Activated naive CD4-positive, alpha-beta T cell treated with anti-CD3 and anti-CD28 coated beads, Interleukin-2, amount 50 U/mL, for 24 hours (primary cell): ENCODE data around the gene CLMN.
"Not testable (repeated sequence)": the region's sequence is repeated elsewhere in the genome, so short reads cannot be mapped to it uniquely, and the experiment has no call there.

Experiments
- H3K27ac Mint-ChIP-seq: one replicate; pipeline ENCODE4 v1.8.0; 2021; ENCODE audit warnings: mild to moderate bottlenecking, mixed read lengths
- H3K27me3 Mint-ChIP-seq: one replicate; pipeline ENCODE4 v1.8.0; 2021; ENCODE audit warnings: mixed read lengths
- H3K36me3 Mint-ChIP-seq: one replicate; pipeline ENCODE4 v1.8.0; 2021; ENCODE audit warnings: mixed read lengths
- H3K4me1 Mint-ChIP-seq: one replicate; pipeline ENCODE4 v1.8.0; 2021; ENCODE audit warnings: mixed read lengths
- H3K4me3 Mint-ChIP-seq: one replicate; pipeline ENCODE4 v1.8.0; 2021; ENCODE audit warnings: mild to moderate bottlenecking, mixed read lengths
- H3K9me3 Mint-ChIP-seq: one replicate; pipeline ENCODE4 v1.8.0; 2021; ENCODE audit warnings: mixed read lengths

Gene CLMN

GRCh38 chr14:95188380-95188779, 131.3 kb downstream of the CLMN start:
- Mint-ChIP-seq H3K36me3 (no peaks in the 10 kb centered on the region), H3K4me3 (no peak overlapping the region), H3K4me1 (peaks cover 3% of the 10 kb centered on the region), H3K27ac (no peak overlapping the region), H3K27me3 (peaks cover 4% of the 10 kb centered on the region), H3K9me3 (peaks cover 7% of the 10 kb centered on the region)

- no peak overlapping the region for H3K4me3 Mint-ChIP-seq
- H3K36me3 Mint-ChIP-seq = peaks cover under 1% of the 10 kb centered on the region
- peaks cover 3% of the 10 kb centered on the region for H3K4me1 Mint-ChIP-seq
- H3K9me3 Mint-ChIP-seq = peaks cover 7% of the 10 kb centered on the region
- no peak overlapping the region for H3K27ac Mint-ChIP-seq
- H3K27me3 Mint-ChIP-seq = peaks cover 4% of the 10 kb centered on the region
Measured at GRCh38 chr14:95185767-95186392, 133.8 kb downstream of the CLMN start.

- Mint-ChIP-seq H3K27me3 (peaks cover 4% of the 10 kb centered on the region), H3K4me3 (no peak overlapping the region), H3K36me3 (peaks cover 5% of the 10 kb centered on the region), H3K27ac (no peak overlapping the region), H3K4me1 (peaks cover 3% of the 10 kb centered on the region), H3K9me3 (peaks cover 7% of the 10 kb centered on the region)
Measured at GRCh38 chr14:95185033-95185766, 134.5 kb downstream of the CLMN start.

DNA sequence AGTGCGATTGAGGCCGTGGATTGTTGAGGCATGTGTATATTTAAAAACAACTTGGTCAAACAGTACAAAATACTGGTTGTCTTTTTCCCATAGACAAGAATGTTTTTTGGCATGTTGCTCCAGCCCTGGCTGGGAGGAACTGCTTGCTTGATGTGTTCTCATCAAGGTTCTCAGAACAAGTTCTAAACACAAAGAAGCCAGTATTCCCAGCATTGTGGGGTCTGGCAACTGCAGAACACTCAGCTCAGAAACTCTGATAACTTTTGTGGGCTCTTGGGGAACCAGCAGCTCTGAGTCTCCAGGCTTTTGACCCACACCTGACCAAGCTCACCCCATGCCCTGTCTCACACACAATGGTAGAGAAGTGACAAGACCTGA, 135.3 kb downstream of the CLMN start:
- Mint-ChIP-seq H3K27me3 (peaks cover 4% of the 10 kb centered on the region), H3K27ac (no peak overlapping the region), H3K4me1 (peaks cover 3% of the 10 kb centered on the region), H3K36me3 (peaks cover 5% of the 10 kb centered on the region), H3K9me3 (peaks cover 7% of the 10 kb centered on the region), H3K4me3 (no peak overlapping the region)

DNA sequence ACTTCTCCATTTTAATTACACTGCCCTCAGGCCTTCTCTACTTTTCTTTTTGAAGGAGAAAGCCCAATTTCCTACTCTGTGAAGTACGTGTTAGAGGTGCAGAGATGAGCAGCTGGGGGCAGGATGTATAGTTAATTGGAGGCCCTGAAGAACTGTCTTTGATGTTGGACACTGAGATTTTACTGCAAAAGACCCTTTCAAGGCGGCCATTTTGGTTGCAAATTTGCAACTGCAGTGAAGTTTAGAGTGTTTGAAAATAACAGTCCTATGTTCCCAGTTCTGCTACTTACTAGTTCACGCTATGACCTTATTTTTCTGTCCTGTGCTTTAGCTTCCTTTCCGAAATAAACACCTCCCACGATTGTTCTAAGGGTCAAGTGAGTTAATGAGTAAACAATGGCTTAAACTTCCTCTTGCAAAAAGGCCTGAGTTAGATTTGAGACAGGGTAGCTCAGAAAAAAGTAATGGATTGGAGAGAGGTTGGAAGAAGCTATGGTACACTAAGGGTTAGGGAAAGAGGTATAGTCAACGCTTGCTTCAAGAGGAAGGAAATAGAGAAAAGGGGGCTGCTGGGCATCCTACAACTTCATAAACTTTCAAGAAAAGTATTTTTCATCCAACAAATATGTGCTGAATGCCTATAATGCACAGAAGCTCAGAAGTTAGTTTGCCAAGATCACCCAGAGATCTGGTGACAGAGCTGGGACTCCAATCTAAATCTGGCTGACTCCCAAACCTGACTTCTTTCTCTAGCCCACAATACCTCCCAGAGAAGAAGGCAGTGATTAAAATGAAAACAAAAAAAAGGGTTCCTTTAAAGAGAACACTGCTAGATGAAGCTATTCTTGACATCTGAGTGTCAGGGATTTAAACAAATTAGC, 135.9 kb downstream of the CLMN start:
- no peak overlapping the region for H3K4me3 Mint-ChIP-seq
- H3K4me1 Mint-ChIP-seq = peaks cover 3% of the 10 kb centered on the region
- peaks cover 5% of the 10 kb centered on the region for H3K36me3 Mint-ChIP-seq
- H3K9me3 Mint-ChIP-seq = peaks cover 7% of the 10 kb centered on the region
- no peak overlapping the region for H3K27ac Mint-ChIP-seq
- peaks cover 4% of the 10 kb centered on the region for H3K27me3 Mint-ChIP-seq

DNA sequence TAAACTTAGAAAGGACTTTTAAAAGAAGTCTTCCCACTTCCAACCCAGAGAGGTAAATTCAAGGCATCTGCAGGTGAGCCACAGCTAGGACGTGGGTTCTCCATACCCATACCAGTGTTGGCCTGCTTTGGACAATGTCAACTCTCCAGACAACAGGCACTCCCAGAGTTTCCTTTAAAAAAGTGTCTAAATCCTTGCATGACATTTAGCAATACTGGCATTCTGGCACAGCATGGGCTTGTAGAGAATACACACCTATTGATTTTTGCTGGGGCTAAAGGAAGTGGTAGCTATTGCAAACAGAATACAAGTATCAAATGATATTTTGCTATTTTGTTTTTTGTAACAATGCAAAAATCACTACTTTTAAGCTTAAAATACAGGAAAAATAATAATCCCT, 136.6 kb downstream of the CLMN start:
- Mint-ChIP-seq H3K4me3 (no peak overlapping the region), H3K4me1 (peaks cover 3% of the 10 kb centered on the region), H3K9me3 (peaks cover 4% of the 10 kb centered on the region), H3K36me3 (peaks cover 5% of the 10 kb centered on the region), H3K27me3 (peaks cover 4% of the 10 kb centered on the region), H3K27ac (no peak overlapping the region)

GRCh38 chr14:95182379-95182778, 137.3 kb downstream of the CLMN start:
- Mint-ChIP-seq H3K36me3 (peaks cover 5% of the 10 kb centered on the region), H3K27ac (no peak overlapping the region), H3K4me1 (peaks cover 3% of the 10 kb centered on the region), H3K4me3 (no peak overlapping the region), H3K27me3 (peaks cover 4% of the 10 kb centered on the region), H3K9me3 (no peaks in the 10 kb centered on the region)

DNA sequence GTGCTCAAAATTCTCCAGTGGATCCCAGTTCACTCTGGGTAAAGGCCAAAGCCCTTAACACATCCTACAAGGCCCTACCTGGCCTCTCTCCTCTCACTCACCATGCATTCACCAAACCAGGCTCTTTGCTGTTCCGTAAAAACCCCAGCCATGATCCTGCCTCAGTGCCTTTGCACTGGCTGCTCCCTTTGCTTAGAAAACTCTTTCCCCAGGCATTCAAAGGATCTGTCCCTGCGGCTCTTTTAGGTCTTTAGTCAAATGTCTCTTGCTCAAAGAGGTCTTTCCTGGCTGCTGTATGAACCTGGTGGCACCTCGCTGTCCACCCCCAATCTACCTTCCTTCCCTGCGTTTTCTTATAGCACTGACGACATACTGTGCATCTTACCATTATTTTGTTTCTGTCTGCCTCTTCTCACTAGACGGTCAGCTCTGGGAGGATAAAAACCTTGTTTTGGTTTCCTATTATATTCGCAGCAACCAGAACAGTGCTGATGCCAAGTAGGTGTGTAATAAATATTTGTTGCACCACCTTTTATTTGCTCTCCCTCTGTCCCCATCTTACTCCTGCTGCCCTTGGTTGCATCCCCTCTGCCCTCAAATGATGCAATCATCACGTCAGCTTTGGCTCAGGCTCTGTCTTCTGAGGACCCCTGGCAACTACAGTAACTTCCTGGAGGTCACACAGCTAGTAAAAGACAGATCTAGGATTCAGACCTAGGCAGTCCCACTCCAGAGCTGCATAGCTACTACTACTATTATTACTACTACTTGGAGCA, 138.6 kb downstream of the CLMN start:
- Mint-ChIP-seq H3K4me3 (no peak overlapping the region), H3K27ac (no peak overlapping the region), H3K27me3 (peaks cover 4% of the 10 kb centered on the region), H3K4me1 (peaks cover 3% of the 10 kb centered on the region), H3K9me3 (no peaks in the 10 kb centered on the region), H3K36me3 (peaks cover 5% of the 10 kb centered on the region)

GRCh38 chr14:95175670-95176069, 144.0 kb downstream of the CLMN start:
- H3K27me3 Mint-ChIP-seq, H3K4me3 Mint-ChIP-seq, H3K4me1 Mint-ChIP-seq, H3K27ac Mint-ChIP-seq, H3K9me3 Mint-ChIP-seq, H3K36me3 Mint-ChIP-seq: not testable (repeated sequence)

DNA sequence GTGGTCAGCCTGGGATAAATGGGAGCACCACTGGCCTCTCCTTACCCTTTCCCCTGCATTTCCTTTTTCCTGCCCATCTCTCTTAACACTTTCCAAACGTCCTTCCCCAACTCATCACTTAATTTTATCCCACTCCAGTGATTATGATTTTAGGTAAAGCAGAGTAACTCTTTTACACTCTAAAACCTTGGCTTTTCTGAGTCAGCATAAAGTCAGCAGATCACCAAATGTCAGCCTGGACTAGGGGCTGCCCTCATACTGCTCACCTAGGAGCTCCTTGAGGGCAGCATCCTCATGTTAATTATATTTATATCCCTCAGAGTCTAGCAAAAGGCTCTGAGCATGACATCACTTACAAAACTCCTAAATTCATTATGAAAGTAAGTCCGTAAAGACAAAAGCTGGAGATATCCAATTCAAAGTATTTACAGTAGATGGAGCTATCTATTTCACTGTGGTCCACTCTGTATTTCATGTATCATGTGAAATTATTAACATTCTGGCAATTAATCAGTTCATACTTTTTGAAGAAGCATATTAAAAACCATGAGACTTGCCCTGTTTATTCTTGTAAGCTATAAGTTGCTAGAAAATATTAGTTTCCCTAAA, 145.4 kb downstream of the CLMN start:
- Mint-ChIP-seq H3K36me3 (no peaks in the 10 kb centered on the region), H3K27me3 (no peaks in the 10 kb centered on the region), H3K4me1 (no peaks in the 10 kb centered on the region), H3K4me3 (no peak overlapping the region), H3K27ac (no peak overlapping the region), H3K9me3 (no peaks in the 10 kb centered on the region)

DNA sequence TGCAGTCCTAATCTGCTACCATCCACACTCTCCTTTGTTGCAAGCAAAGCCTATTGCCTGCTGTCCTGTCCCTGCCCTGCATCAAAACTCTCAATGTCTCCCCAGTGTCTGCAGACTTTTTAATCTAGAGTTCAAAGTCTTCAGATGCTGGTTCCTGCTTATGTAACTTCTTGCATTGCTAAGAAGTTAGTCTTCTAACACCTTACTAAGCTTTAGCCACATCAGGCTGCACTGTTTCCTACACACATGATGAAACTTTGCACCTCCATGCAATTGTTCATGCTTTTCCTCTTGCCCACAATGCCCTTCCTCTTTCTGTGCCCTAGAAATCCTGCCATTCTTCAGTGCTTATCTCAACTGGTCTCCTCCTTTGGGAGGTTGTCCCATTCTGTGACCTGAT, 146.2 kb downstream of the CLMN start:
- Mint-ChIP-seq H3K4me1 (no peaks in the 10 kb centered on the region), H3K36me3 (no peaks in the 10 kb centered on the region), H3K27ac (no peak overlapping the region), H3K27me3 (no peaks in the 10 kb centered on the region), H3K4me3 (no peak overlapping the region), H3K9me3 (no peaks in the 10 kb centered on the region)

- Mint-ChIP-seq H3K9me3 (peaks cover 6% of the 10 kb centered on the region), H3K4me3 (no peak overlapping the region), H3K27me3 (no peaks in the 10 kb centered on the region), H3K27ac (no peak overlapping the region), H3K4me1 (no peaks in the 10 kb centered on the region), H3K36me3 (peaks cover 12% of the 10 kb centered on the region)
Measured at GRCh38 chr14:95167177-95167576, 152.5 kb downstream of the CLMN start.

- H3K4me1 Mint-ChIP-seq = no peaks in the 10 kb centered on the region
- H3K9me3 Mint-ChIP-seq = peaks cover 6% of the 10 kb centered on the region
- no peak overlapping the region for H3K27ac Mint-ChIP-seq
- H3K4me3 Mint-ChIP-seq = no peak overlapping the region
- H3K27me3 Mint-ChIP-seq = no peaks in the 10 kb centered on the region
- peaks cover 12% of the 10 kb centered on the region for H3K36me3 Mint-ChIP-seq
Measured at GRCh38 chr14:95165517-95165916, 154.2 kb downstream of the CLMN start.

DNA sequence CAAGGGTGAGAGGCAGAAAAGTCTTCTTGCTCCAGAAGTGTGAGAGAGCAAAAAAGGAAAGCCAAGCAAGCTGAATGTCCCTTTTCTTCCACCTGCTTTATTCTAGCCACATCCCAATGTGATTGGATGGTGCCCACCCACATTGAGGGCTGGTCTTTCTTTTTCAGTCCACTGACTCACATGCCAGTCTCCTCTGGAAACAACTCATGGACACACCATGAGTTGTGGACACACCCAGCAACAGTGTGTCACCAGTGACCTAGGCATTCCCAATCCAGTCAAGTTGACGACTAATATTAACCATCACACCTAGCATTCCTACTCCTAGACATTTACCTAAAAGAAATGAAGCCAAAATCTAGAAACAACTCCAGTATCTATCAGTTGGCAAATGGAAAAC, 155.2 kb downstream of the CLMN start:
- Mint-ChIP-seq H3K4me3 (no peak overlapping the region), H3K27me3 (no peaks in the 10 kb centered on the region), H3K9me3 (peaks cover 6% of the 10 kb centered on the region), H3K36me3 (peaks cover 12% of the 10 kb centered on the region), H3K4me1 (no peaks in the 10 kb centered on the region), H3K27ac (no peak overlapping the region)

- Mint-ChIP-seq H3K4me3 (no peak overlapping the region), H3K27ac (no peak overlapping the region), H3K9me3 (peaks cover 6% of the 10 kb centered on the region), H3K4me1 (no peaks in the 10 kb centered on the region), H3K27me3 (no peaks in the 10 kb centered on the region), H3K36me3 (peaks cover 12% of the 10 kb centered on the region)
Measured at GRCh38 chr14:95163666-95164065, 156.0 kb downstream of the CLMN start.
